Kasumi-1 (cell line): Measurements from ENCODE around the gene CCDC15.
A peak's percentile ranks its signal among the peaks of the same experiment; 100 is the strongest.

Experiments used
- DNase-seq, 2 experiments: peaks; one replicate each; lab custom pipeline; 2025; lab: John Stamatoyannopoulos, UW

The CCDC15 gene

GRCh38 chr11:125069008-125069407 lies 115.0 kb downstream of the CCDC15 start:
- no peak for DNase-seq

GRCh38 chr11:125069796-125070195 lies 115.8 kb downstream of the CCDC15 start:
- DNase-seq, result peak; percentile 26 to 45

- peak; percentile 80 to 81 for DNase-seq
Measured at GRCh38 chr11:125070699-125071254, 116.8 kb downstream of the CCDC15 start.

GRCh38 chr11:125071435-125071834 lies 117.4 kb downstream of the CCDC15 start:
- DNase-seq, result no peak

GRCh38 chr11:125071846-125072217 lies 117.8 kb downstream of the CCDC15 start:
- no peak for DNase-seq

- no peak for DNase-seq
Measured at GRCh38 chr11:125072218-125072960, 118.4 kb downstream of the CCDC15 start.

GRCh38 chr11:125072961-125073590 lies 119.1 kb downstream of the CCDC15 start:
- DNase-seq, result no peak

GRCh38 chr11:125073616-125074483 lies 119.8 kb downstream of the CCDC15 start:
- no peak for DNase-seq

- no peak for DNase-seq
Measured at GRCh38 chr11:125074511-125075241, 120.7 kb downstream of the CCDC15 start.

GRCh38 chr11:125075242-125075625 lies 121.2 kb downstream of the CCDC15 start:
- no peak for DNase-seq

- no peak for DNase-seq
Measured at GRCh38 chr11:125075900-125076317, 121.9 kb downstream of the CCDC15 start.

GRCh38 chr11:125076378-125076945 lies 122.5 kb downstream of the CCDC15 start:
- DNase-seq, result no peak

GRCh38 chr11:125078016-125078415 lies 124.0 kb downstream of the CCDC15 start:
- DNase-seq, result no peak

GRCh38 chr11:125078516-125079140 lies 124.6 kb downstream of the CCDC15 start:
- no peak for DNase-seq

GRCh38 chr11:125079151-125079877 lies 125.3 kb downstream of the CCDC15 start:
- DNase-seq, result no peak

GRCh38 chr11:125079878-125080530 lies 126.0 kb downstream of the CCDC15 start:
- DNase-seq, result no peak

GRCh38 chr11:125080531-125080911 lies 126.5 kb downstream of the CCDC15 start:
- no peak for DNase-seq

GRCh38 chr11:125081098-125081798 lies 127.2 kb downstream of the CCDC15 start:
- DNase-seq, result no peak

- DNase-seq, result no peak
Measured at GRCh38 chr11:125082040-125082439, 128.0 kb downstream of the CCDC15 start.
